ENCODE results near the gene SLC5A10. TPM values are rescaled to one million over a fixed set of nuclear protein-coding genes. Genes with fewer than 3 reads are reported as not detected.

Gene SLC5A10
- polyA plus RNA-seq, 1 experiment: 0.05 TPM

GRCh38 chr17:19013226-19013625, 61.3 kb downstream of the SLC5A10 start:
- DNase-seq (ENCODE audit: low read depth): no peak
- no peaks in the 10 kb centered on the region for H3K27me3 ChIP-seq (ENCODE audit: control insufficient read depth, insufficient read depth, low read length)
- POLR2A ChIA-PET: no interaction called here
- no peak for TF ChIP-seq CTCF (IDR thresholded peaks at IDR 0.05; ENCODE audit: insufficient read depth, low read depth, low read length)
- no peak overlapping the region for H3K4me3 ChIP-seq (ENCODE audit: low read depth, low read length)
- no peaks in the 10 kb centered on the region for H3K36me3 ChIP-seq (ENCODE audit: control insufficient read depth, insufficient read depth, low read length)
- CTCF ChIA-PET: interaction anchor here (1.5 kb wide), 1 partner anchor 9 kb away, joined by 4 read pairs; no protein-coding TSS in a partner anchor

- Histone ChIP-seq H3K36me3 (ENCODE audit: control insufficient read depth, insufficient read depth, low read length) (no peaks in the 10 kb centered on the region), H3K4me3 (ENCODE audit: low read depth, low read length) (no peak overlapping the region), H3K27me3 (ENCODE audit: control insufficient read depth, insufficient read depth, low read length) (no peaks in the 10 kb centered on the region)
- no peak for TF ChIP-seq CTCF (IDR thresholded peaks at IDR 0.05; ENCODE audit: insufficient read depth, low read depth, low read length)
- ChIA-PET CTCF (interaction anchor here (0.6 kb wide), 1 partner anchor 145 kb away, joined by 3 read pairs; no protein-coding TSS in a partner anchor), POLR2A (no interaction called here)
- no peak for DNase-seq (ENCODE audit: low read depth)
These were observed 62.1 kb downstream of the SLC5A10 start for GRCh38 chr17:19013806-19014627.

- Histone ChIP-seq H3K4me3 (ENCODE audit: low read depth, low read length) (no peak overlapping the region), H3K36me3 (ENCODE audit: control insufficient read depth, insufficient read depth, low read length) (no peaks in the 10 kb centered on the region), H3K27me3 (ENCODE audit: control insufficient read depth, insufficient read depth, low read length) (no peaks in the 10 kb centered on the region)
- no peak for DNase-seq (ENCODE audit: low read depth)
- ChIA-PET POLR2A (no interaction called here), CTCF (interaction anchor here (0.6 kb wide), 1 partner anchor 146 kb away, joined by 3 read pairs; no protein-coding TSS in a partner anchor)
- no peak for TF ChIP-seq CTCF (IDR thresholded peaks at IDR 0.05; ENCODE audit: insufficient read depth, low read depth, low read length)
These were observed 62.8 kb downstream of the SLC5A10 start for GRCh38 chr17:19014628-19015215.

GRCh38 chr17:19015428-19015827, 63.5 kb downstream of the SLC5A10 start:
- Histone ChIP-seq H3K4me3 (ENCODE audit: low read depth, low read length) (no peak overlapping the region), H3K27me3 (ENCODE audit: control insufficient read depth, insufficient read depth, low read length) (no peaks in the 10 kb centered on the region), H3K36me3 (ENCODE audit: control insufficient read depth, insufficient read depth, low read length) (no peaks in the 10 kb centered on the region)
- ChIA-PET CTCF (no interaction called here), POLR2A (no interaction called here)
- no peak for TF ChIP-seq CTCF (IDR thresholded peaks at IDR 0.05; ENCODE audit: insufficient read depth, low read depth, low read length)
- DNase-seq (ENCODE audit: low read depth): no peak

GRCh38 chr17:19016297-19016696, 64.3 kb downstream of the SLC5A10 start:
- no peak for TF ChIP-seq CTCF (IDR thresholded peaks at IDR 0.05; ENCODE audit: insufficient read depth, low read depth, low read length)
- no peaks in the 10 kb centered on the region for H3K27me3 ChIP-seq (ENCODE audit: control insufficient read depth, insufficient read depth, low read length)
- H3K36me3 ChIP-seq (ENCODE audit: control insufficient read depth, insufficient read depth, low read length): no peaks in the 10 kb centered on the region
- ChIA-PET CTCF (interaction anchor here (1.8 kb wide), 1 partner anchor 55 kb away, joined by 6 read pairs; no protein-coding TSS in a partner anchor), POLR2A (no interaction called here)
- no peak overlapping the region for H3K4me3 ChIP-seq (ENCODE audit: low read depth, low read length)
- DNase-seq (ENCODE audit: low read depth): no peak

All from BJ (cell line).